ENCODE measurements around the gene PI4K2A. TPM values are rescaled to one million over a fixed set of nuclear protein-coding genes. Genes with fewer than 3 reads are reported as not detected.

The PI4K2A gene
- total RNA-seq, 2 donors from 2014 or later, result 12.3 to 26.2 TPM

GRCh38 chr10:97684866-97685394, 44.5 kb downstream of the PI4K2A start:
- H3K4me3 ChIP-seq, result peak overlapping the region; percentile 51 to 64
- peaks cover 18% of the 10 kb centered on the region for H3K4me1 ChIP-seq (replicated peaks)
- intact Hi-C loops (cut with DNase I), result loop anchor here (5.0 kb wide), 1 partner anchor 43 kb away; the partner anchor contains the start of gene PI4K2A

GRCh38 chr10:97685395-97685958, 45.0 kb downstream of the PI4K2A start:
- DNase-seq (ENCODE audit: low spot score), result no peak
- H3K27ac ChIP-seq, result peak overlapping the region; percentile 90 to 93
- WGBS, result 34% methylated on average over 2 of the region's 2 CpGs
- H3K27me3 ChIP-seq (replicated peaks; ENCODE audit: insufficient read depth), result no peaks in the 10 kb centered on the region
- H3K4me1 ChIP-seq (replicated peaks), result peaks cover 18% of the 10 kb centered on the region
- peak overlapping the region; percentile 51 to 64 for H3K4me3 ChIP-seq
- no peaks in the 10 kb centered on the region for H3K9me3 ChIP-seq
- no peaks in the 10 kb centered on the region for H3K36me3 ChIP-seq
- TF ChIP-seq POLR2A (IDR thresholded peaks at IDR 0.05) (peak; percentile 16), POLR2AphosphoS5 (IDR thresholded peaks at IDR 0.05) (no peak)
- intact Hi-C loops (cut with DNase I), result loop anchor here (5.0 kb wide), 1 partner anchor 43 kb away; the partner anchor contains the start of gene PI4K2A

More at GRCh38 chr10:97684866-97685394, 44.5 kb downstream of the PI4K2A start:
- H3K27ac ChIP-seq, result peak overlapping the region; percentile 90 to 93
- H3K36me3 ChIP-seq, result no peaks in the 10 kb centered on the region
- 79% methylated on average over 5 of the region's 5 CpGs for WGBS
- TF ChIP-seq POLR2AphosphoS5 (IDR thresholded peaks at IDR 0.05), result no peak
- TF ChIP-seq CTCF (IDR thresholded peaks at IDR 0.05), result no peak
- no peak for TF ChIP-seq POLR2A (IDR thresholded peaks at IDR 0.05)
- H3K9me3 ChIP-seq, result no peaks in the 10 kb centered on the region
- no peaks in the 10 kb centered on the region for H3K27me3 ChIP-seq (replicated peaks; ENCODE audit: insufficient read depth)
- DNase-seq (ENCODE audit: low spot score), result no peak

GRCh38 chr10:97686301-97686961, 46.0 kb downstream of the PI4K2A start:
- Histone ChIP-seq H3K27ac (peak overlapping the region; percentile 90 to 93), H3K9me3 (no peaks in the 10 kb centered on the region), H3K4me1 (replicated peaks) (peaks cover 18% of the 10 kb centered on the region), H3K36me3 (no peaks in the 10 kb centered on the region), H3K4me3 (peak overlapping the region; percentile 51 to 64), H3K27me3 (replicated peaks; ENCODE audit: insufficient read depth) (no peaks in the 10 kb centered on the region)
- TF ChIP-seq POLR2A (IDR thresholded peaks at IDR 0.05), result no peak
- no peak for TF ChIP-seq POLR2AphosphoS5 (IDR thresholded peaks at IDR 0.05)
- TF ChIP-seq CTCF (IDR thresholded peaks at IDR 0.05), result no peak
- intact Hi-C loops (cut with DNase I), result loop anchor here (5.0 kb wide), 1 partner anchor 44 kb away; the partner anchor contains the start of gene PI4K2A
- WGBS, result 14% methylated on average over 14 of the region's 14 CpGs
- no peak for DNase-seq (ENCODE audit: low spot score)

- DNase-seq (ENCODE audit: low spot score), result peak; percentile 98
- TF ChIP-seq POLR2AphosphoS5 (IDR thresholded peaks at IDR 0.05), result peak; percentile 98
- TF ChIP-seq CTCF (IDR thresholded peaks at IDR 0.05), result peak in 1 of 4 experiments; percentile 17
- TF ChIP-seq POLR2A (IDR thresholded peaks at IDR 0.05), result peak; percentile 100
- Histone ChIP-seq H3K9me3 (no peaks in the 10 kb centered on the region), H3K27ac (peak within 1 kb of the TSS; percentile 90 to 93), H3K4me3 (peak within 1 kb of the TSS; percentile 51 to 64), H3K36me3 (no peaks in the 10 kb centered on the region), H3K27me3 (replicated peaks; ENCODE audit: insufficient read depth) (no peaks in the 10 kb centered on the region), H3K4me1 (replicated peaks) (peaks cover 18% of the 10 kb centered on the region)
- 1% methylated on average over 39 of the region's 78 CpGs for WGBS
- intact Hi-C loops (cut with DNase I), result loop anchor here (5.0 kb wide), 1 partner anchor 45 kb away; the partner anchor contains the start of gene PI4K2A
Observed at GRCh38 chr10:97686962-97687784, 46.7 kb downstream of the PI4K2A start, which contains the start of gene AVPI1. Gene AVPI1 (minus strand): TSS chr10:97687241. CDS start chr10:97679905, 7,336 bp downstream.

Data from prostate gland (tissue), 2 donors.